ENCODE data around the gene COMMD7. TPM values are rescaled to one million over a fixed set of nuclear protein-coding genes. Genes with fewer than 3 reads are reported as not detected.

COMMD7 gene
- total and polyA plus RNA-seq, 9 of the 15 experiments (the other 6 are each of a cell fraction or from before 2014, with no cell fraction given): 11.9 to 69.1 (median 34.7) TPM

GRCh38 chr20:32764005-32764960 is 21.0 kb upstream of the COMMD7 start (continued):
- TF ChIP-seq NR3C1 (CRISPR knock-in tag; IDR thresholded peaks at IDR 0.05) (no peak), MYC (IDR thresholded peaks at IDR 0.05; ENCODE audit: low read depth, low read length) (peak; percentile 51; the same call in 1 of the 2 replicates), MYC (CRISPR knock-in tag; IDR thresholded peaks at IDR 0.05; ENCODE audit: borderline replicate concordance, low read depth) (no peak), FOXM1 (IDR thresholded peaks at IDR 0.05; ENCODE audit: low read depth) (no peak), FOXM1 (CRISPR knock-in tag; IDR thresholded peaks at IDR 0.05; ENCODE audit: low read depth) (no peak), ZBTB40 (IDR thresholded peaks at IDR 0.05) (no peak), ZBTB40 (CRISPR knock-in tag; IDR thresholded peaks at IDR 0.05) (no peak), ATF4 (CRISPR knock-in tag; IDR thresholded peaks at IDR 0.05) (no peak), SMAD2 (IDR thresholded peaks at IDR 0.05; ENCODE audit: low read depth, low read length) (no peak), PKNOX1 (IDR thresholded peaks at IDR 0.05) (no peak)
